Right atrium auricular region (tissue), 2 donors: ENCODE results near the gene ASAP2. TPM values are rescaled to one million over a fixed set of nuclear protein-coding genes. Genes with fewer than 3 reads are reported as not detected.

Source experiments
- DNase-seq: peaks from one replicate; pipeline ENCODE4 v3.0.0-alpha.2; 2019; ENCODE audit warnings: low spot score
- H3K27ac ChIP-seq, 2 donors: fragments of 200-600 bp; sonication (generic); 1 replicate in 1 of 2; 2 replicates in 1 of 2; pipeline ENCODE4 v1.5.1; 2016 to 2019
- H3K27me3 ChIP-seq, 2 donors: fragments of 200-600 bp; sonication (generic); one replicate each; pipeline versions ENCODE4 v1.5.1 to v1.6.0; 2017 to 2019
- H3K36me3 ChIP-seq: fragments of 200-600 bp; sonication (generic); one replicate; pipeline ENCODE4 v1.5.1; 2016
- H3K4me1 ChIP-seq, 2 donors: fragments of 200-600 bp; sonication (generic); one replicate each; pipeline versions ENCODE4 v1.5.1 to v1.6.0; 2017 to 2019
- H3K4me3 ChIP-seq, 2 donors: fragments of 200-600 bp; sonication (generic); 1 replicate in 1 of 2; 2 replicates in 1 of 2; pipeline ENCODE4 v1.5.1; 2017 to 2019; ENCODE audit warnings: mild to moderate bottlenecking in 1 of 2, moderate library complexity in 1 of 2
- H3K9me3 ChIP-seq, 2 donors: fragments of 200-600 bp; sonication (generic); one replicate each; pipeline ENCODE4 v1.5.1; 2019
- CTCF ChIP-seq, 2 donors: fragments of 200-600 bp; sonication (generic); IDR thresholded peaks; one replicate each; pipeline ENCODE4 v1.5.1; 2019; ENCODE audit warnings: antibody characterized with exemption in 2 of 2
- total RNA-seq, 2 donors: library from RNA; depleted of rRNA; stranded (reverse); fragments of >200 nt; gene quantifications; one replicate each; pipeline ENCODE4 v1.1.0, GENCODE V29; 2016

Gene ASAP2
- total RNA-seq, 2 donors from 2014 or later, result 13.2 to 20.3 TPM

GRCh38 chr2:9189901-9190300 lies 16.7 kb upstream of the ASAP2 start:
- no peak for TF ChIP-seq CTCF (IDR thresholded peaks at IDR 0.05)
- no peak overlapping the region for H3K4me3 ChIP-seq
- H3K27me3 ChIP-seq, result no peaks in the 10 kb centered on the region
- H3K36me3 ChIP-seq, result no peaks in the 10 kb centered on the region
- peak overlapping the region; percentile 74 to 81 for H3K27ac ChIP-seq
- H3K9me3 ChIP-seq, result no peaks in the 10 kb centered on the region
- DNase-seq, result no peak
- peaks cover 0 to 22% of the 10 kb centered on the region in 2 donors for H3K4me1 ChIP-seq

DNA sequence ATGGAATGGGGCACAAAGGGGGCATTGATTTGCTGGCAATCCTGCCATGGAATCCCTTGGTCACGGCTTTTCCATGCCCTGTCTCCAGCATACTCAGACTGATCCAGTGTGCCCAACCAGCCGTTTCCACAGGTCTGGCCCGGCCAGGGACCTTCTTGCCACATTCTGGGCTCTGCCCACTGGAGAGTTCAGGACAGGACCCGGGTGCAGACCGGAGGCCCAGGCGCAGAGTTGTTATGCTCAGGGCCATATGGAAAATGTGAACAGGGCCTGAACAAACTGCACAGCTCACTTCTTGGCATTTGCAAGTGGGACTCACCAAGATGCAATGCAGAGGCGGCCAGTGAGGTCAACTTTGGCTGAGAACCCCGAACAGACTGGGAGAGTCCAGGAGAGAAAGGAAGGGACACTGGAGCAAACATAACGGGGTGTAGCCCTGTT lies 15.6 kb upstream of the ASAP2 start:
- H3K27ac ChIP-seq, result peak overlapping the region; percentile 74 to 81
- no peak for TF ChIP-seq CTCF (IDR thresholded peaks at IDR 0.05)
- H3K36me3 ChIP-seq, result no peaks in the 10 kb centered on the region
- no peak overlapping the region for H3K4me3 ChIP-seq
- H3K27me3 ChIP-seq, result no peaks in the 10 kb centered on the region
- H3K9me3 ChIP-seq, result no peaks in the 10 kb centered on the region
- peak; percentile 95 for DNase-seq
- peaks cover 0 to 22% of the 10 kb centered on the region in 2 donors for H3K4me1 ChIP-seq

DNA sequence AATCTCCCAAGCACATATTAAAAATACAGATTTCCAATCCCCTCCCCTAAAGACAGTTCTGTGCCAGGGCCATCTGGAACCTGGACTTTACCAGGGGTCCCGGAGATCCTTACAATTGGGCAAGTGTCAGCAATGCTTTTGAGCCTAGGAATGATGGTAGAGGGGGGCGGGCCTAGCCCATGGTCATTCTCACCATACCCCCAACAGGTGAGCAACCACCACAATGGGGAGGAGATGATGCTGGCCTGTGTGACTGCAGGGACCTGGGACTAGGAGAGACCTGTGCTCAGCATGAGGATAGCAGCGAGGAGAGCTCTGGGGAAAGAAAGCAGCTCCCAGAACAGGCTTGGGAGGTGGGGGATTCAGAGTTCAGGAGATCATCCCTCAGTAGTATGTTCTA lies 13.9 kb upstream of the ASAP2 start:
- Histone ChIP-seq H3K9me3 (no peaks in the 10 kb centered on the region), H3K4me1 (peaks cover 0 to 22% of the 10 kb centered on the region in 2 donors), H3K27ac (peak overlapping the region; percentile 74 to 81), H3K4me3 (no peak overlapping the region), H3K27me3 (no peaks in the 10 kb centered on the region), H3K36me3 (no peaks in the 10 kb centered on the region)
- TF ChIP-seq CTCF (IDR thresholded peaks at IDR 0.05), result no peak
- DNase-seq, result no peak

- no peak for TF ChIP-seq CTCF (IDR thresholded peaks at IDR 0.05)
- Histone ChIP-seq H3K9me3 (no peaks in the 10 kb centered on the region), H3K27me3 (no peaks in the 10 kb centered on the region), H3K36me3 (no peaks in the 10 kb centered on the region), H3K27ac (peak overlapping the region in 1 of 2 donors; percentile 81), H3K4me1 (peaks cover 0 to 22% of the 10 kb centered on the region in 2 donors), H3K4me3 (no peak overlapping the region)
- no peak for DNase-seq
Observed at GRCh38 chr2:9194352-9194751, 12.3 kb upstream of the ASAP2 start.

- Histone ChIP-seq H3K27ac (peak overlapping the region in 1 of 2 donors; percentile 7), H3K27me3 (no peaks in the 10 kb centered on the region), H3K4me3 (no peak overlapping the region), H3K9me3 (no peaks in the 10 kb centered on the region), H3K4me1 (peaks cover 0 to 11% of the 10 kb centered on the region in 2 donors), H3K36me3 (no peaks in the 10 kb centered on the region)
- no peak for TF ChIP-seq CTCF (IDR thresholded peaks at IDR 0.05)
- DNase-seq, result peak; percentile 60
Observed at GRCh38 chr2:9196637-9197036, 10.0 kb upstream of the ASAP2 start.

GRCh38 chr2:9197916-9198315 lies 8.7 kb upstream of the ASAP2 start:
- no peak overlapping the region for H3K4me3 ChIP-seq
- DNase-seq, result no peak
- peaks cover 0 to 5% of the 10 kb centered on the region in 2 donors for H3K4me1 ChIP-seq
- no peak for TF ChIP-seq CTCF (IDR thresholded peaks at IDR 0.05)
- H3K36me3 ChIP-seq, result no peaks in the 10 kb centered on the region
- H3K27me3 ChIP-seq, result no peaks in the 10 kb centered on the region
- H3K27ac ChIP-seq, result no peak overlapping the region
- H3K9me3 ChIP-seq, result no peaks in the 10 kb centered on the region
